Body of pancreas (tissue), 4 donors: ENCODE measurements around the gene PGM3. TPM values are rescaled to one million over a fixed set of nuclear protein-coding genes. Genes with fewer than 3 reads are reported as not detected.

Experiments used
- ATAC-seq: fragments of 150-250 bp; one replicate; pipeline ENCODE4 v1.9.1; 2016
- DNase-seq, 4 donors: peaks; one replicate each; pipeline ENCODE4 v3.0.0-alpha.2; 2019
- H3K27ac ChIP-seq, 4 donors: fragments of 200-600 bp; sonication (generic); 1 replicate in 3 of 4; 2 replicates in 1 of 4; pipeline versions ENCODE4 v1.5.1 to v1.6.1; 2016 to 2019; ENCODE audit warnings: mild to moderate bottlenecking in 1 of 4, mixed read lengths in 1 of 4, moderate library complexity in 1 of 4
- H3K27me3 ChIP-seq, 2 donors: fragments of 200-600 bp; sonication (generic); one replicate each; pipeline ENCODE4 v1.6.0; 2016; ENCODE audit warnings: mild to moderate bottlenecking in 1 of 2
- H3K36me3 ChIP-seq, 2 donors: fragments of 200-600 bp; sonication (generic); replicated peaks in 1 of 2; 2 replicates each; pipeline ENCODE4 v1.5.1; 2016; ENCODE audit warnings: low read depth in 2 of 2; ENCODE audit not compliant: insufficient read depth in 1 of 2
- H3K4me1 ChIP-seq: fragments of 200-600 bp; sonication (generic); one replicate; pipeline ENCODE4 v1.6.0; 2016
- H3K4me3 ChIP-seq, 2 donors: fragments of 200-600 bp; sonication (generic); 1 replicate in 1 of 2; 2 replicates in 1 of 2; pipeline ENCODE4 v1.5.1; 2016 to 2019
- H3K9me3 ChIP-seq, 3 donors: fragments of 200-600 bp; sonication (generic); 1 replicate in 2 of 3; 2 replicates in 1 of 3; pipeline ENCODE4 v1.5.1; 2016
- CTCF ChIP-seq, 7 experiments: fragments of 450-650 bp in 4 of 7; fragments of 200-600 bp in 3 of 7; sonication (generic) in 3 of 7; IDR thresholded peaks; one replicate each; pipeline ENCODE4 v1.5.1; 2016 to 2019; ENCODE audit warnings: antibody characterized with exemption in 7 of 7
- POLR2A ChIP-seq, 3 donors: fragments of 450-650 bp; IDR thresholded peaks; one replicate each; pipeline ENCODE4 v1.6.1; 2016; ENCODE audit warnings: antibody characterized with exemption in 3 of 3, mild to moderate bottlenecking in 2 of 3
- WGBS, 2 donors: methylation state at CpG; one replicate each; pipeline ENCODE4 v1.1.5; 2017; 5-methylcytosine and 5-hydroxymethylcytosine counted together
- intact Hi-C: fragments of 100-400 bp; cut with DNase I; formaldehyde crosslinking; loops from one replicate; pipeline ENCODE4 v1.15.1; 2023
- total RNA-seq, 2 donors: library from RNA; depleted of rRNA; stranded (reverse); fragments of >200 nt; gene quantifications; one replicate each; pipeline ENCODE4 v1.1.0, GENCODE V29; 2016

Gene PGM3
- total RNA-seq, 2 donors from 2014 or later, result 50.1 to 61.0 TPM

DNA sequence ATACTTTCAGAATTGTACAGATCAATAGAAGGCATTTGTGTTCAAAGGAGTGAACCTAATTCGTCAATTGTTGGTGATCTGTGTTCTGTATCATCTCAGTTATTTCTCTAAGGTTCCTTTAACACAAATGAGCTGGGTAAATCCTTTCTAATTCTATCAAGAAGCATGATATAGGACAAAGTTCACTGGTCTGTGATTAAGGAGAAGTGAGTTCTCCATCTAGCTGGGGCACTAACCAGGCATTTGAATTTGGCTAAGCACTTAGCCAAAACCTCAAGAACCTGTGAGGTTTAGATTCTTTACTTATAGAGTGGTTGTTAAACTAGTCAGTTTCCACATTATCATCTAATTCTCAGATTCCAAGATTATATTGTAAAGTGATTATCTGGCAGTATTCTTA is 75.3 kb downstream of the PGM3 start:
- Histone ChIP-seq H3K27ac (no peak overlapping the region), H3K27me3 (no peaks in the 10 kb centered on the region), H3K36me3 (peaks cover 0 to 7% of the 10 kb centered on the region in 2 donors), H3K9me3 (no peaks in the 10 kb centered on the region), H3K4me1 (no peaks in the 10 kb centered on the region), H3K4me3 (no peak overlapping the region)
- TF ChIP-seq POLR2A (IDR thresholded peaks at IDR 0.05) (no peak), CTCF (IDR thresholded peaks at IDR 0.05) (no peak)
- intact Hi-C loops, result no loop called here
- ATAC-seq, result no peak
- 79 to 88% methylated on average over 1 of the region's 1 CpG for WGBS, 2 donors
- no peak for DNase-seq

Other genes starting within 250 kb of the PGM3 start
- 10 to 100 TPM in 1 of 2 donors, 1 to 10 TPM in 1; 9.3 to 11.5 TPM for gene UBE3D, start 127.4 kb downstream of the PGM3 start, total RNA-seq
- gene DOP1A, start 125.6 kb downstream of the PGM3 start, total RNA-seq, result 10 to 100 TPM; 25.9 to 26.7 TPM
- gene RWDD2A, start 92 bp upstream of the PGM3 start, total RNA-seq, result 1 to 10 TPM; 4.3 to 5.4 TPM
- 10 to 100 TPM in 1 of 2 donors, 1 to 10 TPM in 1; 7.9 to 10.4 TPM for gene ME1, start 237.8 kb upstream of the PGM3 start, total RNA-seq